Activated T-cell treated with anti-CD3 and anti-CD28 coated beads, Interleukin-2, amount 50 U/mL, for 1 hour (primary cell): ENCODE results near the gene HDAC5.
"Not testable (repeated sequence)": the region's sequence is repeated elsewhere in the genome, so short reads cannot be mapped to it uniquely, and the experiment has no call there.

Source experiments
- DNase-seq: peaks from one replicate; pipeline ENCODE4 v3.0.0-alpha.2; 2020

Gene HDAC5

GRCh38 chr17:44110823-44111633 lies 12.4 kb downstream of the HDAC5 start:
- DNase-seq: peak; percentile 63

- DNase-seq: no peak
Observed at GRCh38 chr17:44110011-44110686, 13.3 kb downstream of the HDAC5 start.

GRCh38 chr17:44109312-44109630 lies 14.2 kb downstream of the HDAC5 start:
- no peak for DNase-seq

- no peak for DNase-seq
Observed at GRCh38 chr17:44108440-44109311, 14.8 kb downstream of the HDAC5 start.

GRCh38 chr17:44106801-44107200 lies 16.6 kb downstream of the HDAC5 start:
- DNase-seq: no peak

- no peak for DNase-seq
Observed at GRCh38 chr17:44105941-44106340, 17.5 kb downstream of the HDAC5 start.

GRCh38 chr17:44105483-44105882 lies 18.0 kb downstream of the HDAC5 start:
- no peak for DNase-seq

- DNase-seq: no peak
Observed at GRCh38 chr17:44102849-44103622, 20.4 kb downstream of the HDAC5 start.

GRCh38 chr17:44101858-44102257 lies 21.6 kb downstream of the HDAC5 start:
- not testable (repeated sequence) for DNase-seq

GRCh38 chr17:44097110-44097958 lies 26.1 kb downstream of the HDAC5 start:
- no peak for DNase-seq

GRCh38 chr17:44095647-44096496 lies 27.6 kb downstream of the HDAC5 start:
- no peak for DNase-seq

GRCh38 chr17:44095388-44095646 lies 28.1 kb downstream of the HDAC5 start:
- no peak for DNase-seq

- no peak for DNase-seq
Observed at GRCh38 chr17:44094701-44095387, 28.6 kb downstream of the HDAC5 start.

GRCh38 chr17:44093231-44093900 lies 30.1 kb downstream of the HDAC5 start:
- DNase-seq: no peak

- DNase-seq: no peak
Observed at GRCh38 chr17:44092051-44092450, 31.4 kb downstream of the HDAC5 start.

- no peak for DNase-seq
Observed at GRCh38 chr17:44091200-44091997, 32.0 kb downstream of the HDAC5 start.

- DNase-seq: no peak
Observed at GRCh38 chr17:44088254-44088653, 35.2 kb downstream of the HDAC5 start.

- DNase-seq: no peak
Observed at GRCh38 chr17:44087319-44087718, 36.1 kb downstream of the HDAC5 start.
